ENCODE measurements around the gene IGSF9B. TPM values are rescaled to one million over a fixed set of nuclear protein-coding genes. Genes with fewer than 3 reads are reported as not detected.

The IGSF9B gene
- total RNA-seq, 2 donors from 2014 or later, result 10.2 to 35.3 TPM

DNA sequence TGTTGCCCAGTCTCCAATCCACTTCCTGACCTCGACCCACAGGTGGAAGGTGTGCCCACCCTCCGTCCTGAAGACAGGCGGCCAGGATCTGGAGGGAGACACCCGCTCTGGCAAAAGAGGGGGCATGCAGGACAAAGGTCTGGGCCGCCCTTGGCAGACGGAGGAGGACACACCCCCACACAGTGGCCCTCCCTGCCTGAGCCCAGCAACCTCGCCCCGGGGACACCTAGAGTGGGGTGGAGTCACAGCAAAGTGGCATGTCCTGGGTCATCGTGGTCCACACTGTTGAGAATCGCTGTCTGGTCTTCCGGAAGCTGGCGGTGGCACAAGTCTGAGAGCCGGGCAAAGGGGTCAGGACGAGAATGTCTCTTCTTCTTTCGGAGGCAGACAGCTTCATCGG, 47.9 kb downstream of the IGSF9B start:
- TF ChIP-seq POLR2A (IDR thresholded peaks at IDR 0.05) (no peak), POLR2AphosphoS5 (IDR thresholded peaks at IDR 0.05) (no peak)
- TF ChIP-seq, protein P1, sequence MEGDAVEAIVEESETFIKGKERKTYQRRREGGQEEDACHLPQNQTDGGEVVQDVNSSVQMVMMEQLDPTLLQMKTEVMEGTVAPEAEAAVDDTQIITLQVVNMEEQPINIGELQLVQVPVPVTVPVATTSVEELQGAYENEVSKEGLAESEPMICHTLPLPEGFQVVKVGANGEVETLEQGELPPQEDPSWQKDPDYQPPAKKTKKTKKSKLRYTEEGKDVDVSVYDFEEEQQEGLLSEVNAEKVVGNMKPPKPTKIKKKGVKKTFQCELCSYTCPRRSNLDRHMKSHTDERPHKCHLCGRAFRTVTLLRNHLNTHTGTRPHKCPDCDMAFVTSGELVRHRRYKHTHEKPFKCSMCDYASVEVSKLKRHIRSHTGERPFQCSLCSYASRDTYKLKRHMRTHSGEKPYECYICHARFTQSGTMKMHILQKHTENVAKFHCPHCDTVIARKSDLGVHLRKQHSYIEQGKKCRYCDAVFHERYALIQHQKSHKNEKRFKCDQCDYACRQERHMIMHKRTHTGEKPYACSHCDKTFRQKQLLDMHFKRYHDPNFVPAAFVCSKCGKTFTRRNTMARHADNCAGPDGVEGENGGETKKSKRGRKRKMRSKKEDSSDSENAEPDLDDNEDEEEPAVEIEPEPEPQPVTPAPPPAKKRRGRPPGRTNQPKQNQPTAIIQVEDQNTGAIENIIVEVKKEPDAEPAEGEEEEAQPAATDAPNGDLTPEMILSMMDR (IDR thresholded peaks at IDR 0.05), result no peak
- Histone ChIP-seq H3K9me3 (no peaks in the 10 kb centered on the region), H3K27me3 (replicated peaks; ENCODE audit: insufficient read depth) (no peaks in the 10 kb centered on the region), H3K27ac (no peak overlapping the region), H3K4me1 (replicated peaks) (no peaks in the 10 kb centered on the region), H3K4me3 (no peak overlapping the region), H3K36me3 (no peaks in the 10 kb centered on the region)
- DNase-seq (ENCODE audit: low spot score), result no peak
- 94% methylated on average over 16 of the region's 16 CpGs for WGBS
- intact Hi-C loops (cut with DNase I), result no loop called here

DNA sequence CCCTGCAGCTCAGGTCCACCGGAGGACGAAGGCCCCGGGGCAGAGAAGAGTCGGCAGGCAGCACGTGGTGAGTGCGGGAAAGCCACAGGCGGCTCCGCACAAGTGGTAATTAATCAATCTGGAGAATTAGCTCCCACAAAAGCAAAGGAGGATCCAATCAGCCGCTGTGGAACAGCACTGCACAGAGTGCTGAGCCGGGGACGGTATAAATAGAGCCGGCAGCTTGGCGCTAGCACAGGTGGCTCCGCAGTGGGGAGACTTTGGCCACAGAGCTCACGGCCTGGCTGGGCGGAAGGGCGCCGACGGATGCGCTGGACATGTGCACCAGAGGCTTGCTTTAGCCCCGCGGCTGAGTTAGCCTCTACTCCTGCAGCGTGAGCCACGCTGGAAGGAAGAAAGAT, 48.9 kb downstream of the IGSF9B start:
- H3K36me3 ChIP-seq, result no peaks in the 10 kb centered on the region
- TF ChIP-seq, protein P1 (IDR thresholded peaks at IDR 0.05), result no peak
- TF ChIP-seq POLR2AphosphoS5 (IDR thresholded peaks at IDR 0.05), result no peak
- TF ChIP-seq POLR2A (IDR thresholded peaks at IDR 0.05), result no peak
- H3K27me3 ChIP-seq (replicated peaks; ENCODE audit: insufficient read depth), result no peaks in the 10 kb centered on the region
- H3K4me1 ChIP-seq (replicated peaks), result no peaks in the 10 kb centered on the region
- H3K27ac ChIP-seq, result no peak overlapping the region
- intact Hi-C loops (cut with DNase I), result no loop called here
- no peak for DNase-seq (ENCODE audit: low spot score)
- H3K9me3 ChIP-seq, result no peaks in the 10 kb centered on the region
- WGBS, result 93% methylated on average over 24 of the region's 24 CpGs
- no peak overlapping the region for H3K4me3 ChIP-seq

DNA sequence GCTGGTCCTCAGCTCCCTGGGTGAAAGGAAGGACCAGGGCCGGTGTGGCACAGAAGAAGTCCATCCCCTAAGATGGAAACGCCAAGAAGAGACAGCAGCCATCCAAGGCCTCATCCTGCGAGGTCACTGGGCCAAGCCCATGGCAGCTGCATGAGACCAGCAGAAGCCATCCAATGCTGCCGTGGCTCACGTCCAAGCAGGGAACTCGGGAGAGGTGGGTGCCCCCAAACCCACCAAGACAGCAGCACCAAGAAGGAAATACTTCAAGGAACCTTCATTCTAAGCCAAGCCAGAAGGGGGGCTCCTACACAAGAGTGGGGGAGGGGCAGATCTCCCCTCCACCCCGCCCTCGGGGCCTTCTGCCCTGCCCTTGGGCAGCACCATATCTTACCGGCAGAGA, 49.6 kb downstream of the IGSF9B start:
- 88% methylated on average over 9 of the region's 9 CpGs for WGBS
- H3K9me3 ChIP-seq, result no peaks in the 10 kb centered on the region
- intact Hi-C loops (cut with DNase I), result no loop called here
- no peak for TF ChIP-seq POLR2A (IDR thresholded peaks at IDR 0.05)
- no peak for TF ChIP-seq POLR2AphosphoS5 (IDR thresholded peaks at IDR 0.05)
- TF ChIP-seq, protein P1 (IDR thresholded peaks at IDR 0.05), result no peak
- no peak for DNase-seq (ENCODE audit: low spot score)
- H3K27me3 ChIP-seq (replicated peaks; ENCODE audit: insufficient read depth), result no peaks in the 10 kb centered on the region
- no peak overlapping the region for H3K4me3 ChIP-seq
- H3K4me1 ChIP-seq (replicated peaks), result no peaks in the 10 kb centered on the region
- no peaks in the 10 kb centered on the region for H3K36me3 ChIP-seq
- no peak overlapping the region for H3K27ac ChIP-seq

DNA sequence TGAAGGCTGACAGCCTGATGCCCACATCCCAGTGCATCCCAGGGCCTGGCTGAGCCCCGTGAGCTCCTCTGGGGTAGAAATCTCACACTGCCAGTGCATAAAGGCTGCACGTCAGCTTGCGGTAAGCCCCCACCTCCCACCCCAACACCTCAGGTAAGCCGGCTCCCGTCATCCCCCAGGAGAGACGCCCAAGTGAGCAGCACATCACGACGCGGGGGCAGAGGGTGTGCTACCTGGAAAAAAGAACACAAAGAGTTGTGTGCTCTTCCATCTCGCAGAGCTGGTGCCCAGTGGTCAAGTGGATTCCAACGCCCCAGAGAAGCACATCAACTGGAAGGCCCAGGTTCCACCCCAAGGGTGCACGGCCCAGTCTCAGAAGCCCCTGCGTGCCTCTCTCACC, 50.0 kb downstream of the IGSF9B start:
- intact Hi-C loops (cut with DNase I), result no loop called here
- no peak overlapping the region for H3K4me3 ChIP-seq
- no peak for DNase-seq (ENCODE audit: low spot score)
- H3K9me3 ChIP-seq, result no peaks in the 10 kb centered on the region
- H3K36me3 ChIP-seq, result no peaks in the 10 kb centered on the region
- no peaks in the 10 kb centered on the region for H3K4me1 ChIP-seq (replicated peaks)
- no peaks in the 10 kb centered on the region for H3K27me3 ChIP-seq (replicated peaks; ENCODE audit: insufficient read depth)
- H3K27ac ChIP-seq, result no peak overlapping the region
- no peak for TF ChIP-seq POLR2A (IDR thresholded peaks at IDR 0.05)
- TF ChIP-seq POLR2AphosphoS5 (IDR thresholded peaks at IDR 0.05), result no peak
- TF ChIP-seq, protein P1 (IDR thresholded peaks at IDR 0.05), result no peak
- 89% methylated on average over 13 of the region's 13 CpGs for WGBS

DNA sequence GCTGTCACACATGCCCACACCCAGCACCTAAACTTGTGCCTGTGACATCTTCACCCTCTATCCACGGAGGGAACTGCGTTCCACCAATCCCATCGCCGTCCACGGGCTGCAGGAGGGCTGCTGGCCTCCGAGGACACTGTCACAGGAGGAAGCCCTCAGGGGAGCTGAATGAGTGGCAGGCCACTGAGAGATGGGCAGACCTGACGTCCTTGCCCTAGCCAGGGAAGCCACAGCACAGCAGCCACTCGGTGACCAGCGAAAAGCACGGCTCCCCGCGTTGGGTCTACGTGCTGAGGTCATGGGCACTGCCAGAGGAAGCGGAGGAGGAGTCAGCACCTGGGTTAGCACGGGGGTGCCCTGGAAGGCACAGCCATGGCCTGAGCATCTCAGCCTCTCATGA, 50.5 kb downstream of the IGSF9B start:
- Histone ChIP-seq H3K36me3 (no peaks in the 10 kb centered on the region), H3K27me3 (replicated peaks; ENCODE audit: insufficient read depth) (no peaks in the 10 kb centered on the region), H3K9me3 (no peaks in the 10 kb centered on the region), H3K4me1 (replicated peaks) (no peaks in the 10 kb centered on the region), H3K27ac (no peak overlapping the region), H3K4me3 (no peak overlapping the region)
- DNase-seq (ENCODE audit: low spot score), result no peak
- intact Hi-C loops (cut with DNase I), result no loop called here
- WGBS, result 85% methylated on average over 15 of the region's 15 CpGs
- TF ChIP-seq, protein P1 (IDR thresholded peaks at IDR 0.05), result no peak
- TF ChIP-seq POLR2A (IDR thresholded peaks at IDR 0.05) (no peak), POLR2AphosphoS5 (IDR thresholded peaks at IDR 0.05) (no peak)

Data from prostate gland (tissue), 2 donors.